Astrocyte (in vitro differentiated cells and primary cell): Measurements from ENCODE around the gene LMO7. TPM values are rescaled to one million over a fixed set of nuclear protein-coding genes. Genes with fewer than 3 reads are reported as not detected.

Source experiments
- DNase-seq: peaks from one replicate; pipeline ENCODE4 v3.0.0-alpha.2; 2010; ENCODE audit warnings: low read depth
- FAIRE-seq: peaks from 2 replicates; lab custom pipeline; 2011; peaks lifted over from hg19 to GRCh38; lab: Jason Lieb, UNC
- H2AFZ ChIP-seq: 2 replicates; pipeline ENCODE4 v1.6.0; 2012; ENCODE audit warnings: low read depth, low read length, inconsistent platforms
- H3K27ac ChIP-seq: 2 replicates; pipeline ENCODE4 v1.5.1; 2011; ENCODE audit warnings: low read depth, low read length, inconsistent platforms
- H3K27me3 ChIP-seq: 2 replicates; pipeline ENCODE4 v1.6.0; 2011; ENCODE audit warnings: low read length, inconsistent platforms; ENCODE audit not compliant: insufficient read depth
- H3K36me3 ChIP-seq: 2 replicates; pipeline ENCODE4 v1.5.1; 2011; ENCODE audit warnings: low read length, inconsistent platforms; ENCODE audit not compliant: insufficient read depth
- H3K4me1 ChIP-seq: 2 replicates; pipeline ENCODE4 v1.5.1; 2011; ENCODE audit warnings: low read length, inconsistent platforms; ENCODE audit not compliant: insufficient read depth
- H3K4me2 ChIP-seq: 2 replicates; pipeline ENCODE4 v1.6.0; 2012; ENCODE audit warnings: low read length, inconsistent platforms
- H3K4me3 ChIP-seq: 2 replicates; pipeline ENCODE4 v1.5.1; 2011; ENCODE audit warnings: low read depth, mild to moderate bottlenecking, low read length, inconsistent platforms; ENCODE audit not compliant: insufficient read depth
- H3K79me2 ChIP-seq: 2 replicates; pipeline ENCODE4 v1.6.0; 2012; ENCODE audit warnings: mild to moderate bottlenecking, low read length, inconsistent platforms; ENCODE audit not compliant: insufficient read depth
- H3K9ac ChIP-seq: 2 replicates; pipeline ENCODE4 v1.6.0; 2012; ENCODE audit warnings: mild to moderate bottlenecking, low read length, inconsistent platforms
- H3K9me3 ChIP-seq: 2 replicates; pipeline ENCODE4 v1.5.1; 2012; ENCODE audit warnings: low read depth, mild to moderate bottlenecking, low read length, inconsistent platforms; ENCODE audit not compliant: insufficient read depth
- H4K20me1 ChIP-seq: 2 replicates; pipeline ENCODE4 v1.6.0; 2012; ENCODE audit warnings: low read length, inconsistent platforms; ENCODE audit not compliant: insufficient read depth
- H3K27ac Mint-ChIP-seq: one replicate; pipeline ENCODE4 v1.8.0; 2021; ENCODE audit warnings: mild to moderate bottlenecking, mixed read lengths; ENCODE audit not compliant: unreplicated experiment
- H3K27me3 Mint-ChIP-seq: one replicate; pipeline ENCODE4 v1.8.0; 2021; ENCODE audit warnings: low read depth, mixed read lengths; ENCODE audit not compliant: unreplicated experiment
- H3K36me3 Mint-ChIP-seq: one replicate; pipeline ENCODE4 v1.8.0; 2021; ENCODE audit warnings: low read depth, mixed read lengths; ENCODE audit not compliant: unreplicated experiment
- H3K4me1 Mint-ChIP-seq: one replicate; pipeline ENCODE4 v1.8.0; 2021; ENCODE audit warnings: low read depth, mixed read lengths; ENCODE audit not compliant: unreplicated experiment
- H3K4me3 Mint-ChIP-seq: one replicate; pipeline ENCODE4 v1.8.0; 2021; ENCODE audit warnings: mild to moderate bottlenecking, moderate library complexity, mixed read lengths; ENCODE audit not compliant: unreplicated experiment
- H3K9me3 Mint-ChIP-seq: one replicate; pipeline ENCODE4 v1.8.0; 2021; ENCODE audit warnings: mild to moderate bottlenecking, mixed read lengths; ENCODE audit not compliant: unreplicated experiment
- EZH2 ChIP-seq: IDR thresholded peaks from 2 replicates; pipeline ENCODE4 v1.6.1; 2012; ENCODE audit warnings: mild to moderate bottlenecking, low read length, inconsistent platforms; ENCODE audit not compliant: insufficient read depth
- total RNA-seq: library from RNA; stranded (reverse); gene quantifications from 2 replicates; pipeline ENCODE4 v1.2.1, GENCODE V29; 2021
- TF ChIP-seq, protein P1 (sequence below): IDR thresholded peaks from 2 replicates; pipeline ENCODE4 v1.5.1; 2011; ENCODE audit warnings: low read depth, mild to moderate bottlenecking, inconsistent platforms, low read length, moderate library complexity; ENCODE audit not compliant: insufficient read depth

LMO7 gene
- total RNA-seq, 1 donor from 2014 or later, result 52.2 TPM

DNA sequence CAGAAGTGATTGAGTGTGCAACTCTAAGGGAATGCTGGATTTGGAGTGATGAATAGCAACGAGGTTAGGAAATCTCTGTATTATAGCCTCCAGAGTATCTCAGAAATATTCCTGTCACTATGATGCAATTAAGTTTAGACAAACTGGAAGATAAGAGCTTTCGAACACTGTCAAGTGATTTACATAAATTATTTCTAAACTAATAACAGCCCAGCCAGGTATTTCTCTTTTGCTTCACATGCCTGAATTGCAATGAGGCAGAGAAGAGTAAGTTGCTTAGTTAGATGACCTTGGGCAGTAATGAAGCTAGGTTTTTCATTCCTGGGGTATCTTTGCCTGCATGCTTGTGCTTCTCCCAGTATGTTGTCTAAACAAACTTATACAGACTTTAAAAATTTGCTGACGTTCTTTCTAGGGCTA lies 134.5 kb downstream of the LMO7 start:
- H3K4me1 ChIP-seq, result peaks cover 19% of the 10 kb centered on the region
- Mint-ChIP-seq H3K36me3 (no peaks in the 10 kb centered on the region), H3K9me3 (no peaks in the 10 kb centered on the region), H3K4me3 (no peak overlapping the region), H3K4me1 (peaks cover 24% of the 10 kb centered on the region), H3K27ac (no peak overlapping the region), H3K27me3 (no peaks in the 10 kb centered on the region)
- H2AFZ ChIP-seq, result no peak overlapping the region
- no peak overlapping the region for H3K4me2 ChIP-seq
- H4K20me1 ChIP-seq, result peaks cover 32% of the 10 kb centered on the region
- TF ChIP-seq EZH2, result no peak
- TF ChIP-seq, protein P1, sequence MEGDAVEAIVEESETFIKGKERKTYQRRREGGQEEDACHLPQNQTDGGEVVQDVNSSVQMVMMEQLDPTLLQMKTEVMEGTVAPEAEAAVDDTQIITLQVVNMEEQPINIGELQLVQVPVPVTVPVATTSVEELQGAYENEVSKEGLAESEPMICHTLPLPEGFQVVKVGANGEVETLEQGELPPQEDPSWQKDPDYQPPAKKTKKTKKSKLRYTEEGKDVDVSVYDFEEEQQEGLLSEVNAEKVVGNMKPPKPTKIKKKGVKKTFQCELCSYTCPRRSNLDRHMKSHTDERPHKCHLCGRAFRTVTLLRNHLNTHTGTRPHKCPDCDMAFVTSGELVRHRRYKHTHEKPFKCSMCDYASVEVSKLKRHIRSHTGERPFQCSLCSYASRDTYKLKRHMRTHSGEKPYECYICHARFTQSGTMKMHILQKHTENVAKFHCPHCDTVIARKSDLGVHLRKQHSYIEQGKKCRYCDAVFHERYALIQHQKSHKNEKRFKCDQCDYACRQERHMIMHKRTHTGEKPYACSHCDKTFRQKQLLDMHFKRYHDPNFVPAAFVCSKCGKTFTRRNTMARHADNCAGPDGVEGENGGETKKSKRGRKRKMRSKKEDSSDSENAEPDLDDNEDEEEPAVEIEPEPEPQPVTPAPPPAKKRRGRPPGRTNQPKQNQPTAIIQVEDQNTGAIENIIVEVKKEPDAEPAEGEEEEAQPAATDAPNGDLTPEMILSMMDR, result no peak
- H3K79me2 ChIP-seq, result peaks cover 88% of the 10 kb centered on the region
- H3K4me3 ChIP-seq, result no peak overlapping the region
- H3K36me3 ChIP-seq, result no peaks in the 10 kb centered on the region
- FAIRE-seq (no peak), DNase-seq (peak; percentile 49)
- H3K9me3 ChIP-seq, result no peaks in the 10 kb centered on the region
- H3K27me3 ChIP-seq, result no peaks in the 10 kb centered on the region
- no peak overlapping the region for H3K9ac ChIP-seq
- peak overlapping the region; percentile 48 for H3K27ac ChIP-seq

DNA sequence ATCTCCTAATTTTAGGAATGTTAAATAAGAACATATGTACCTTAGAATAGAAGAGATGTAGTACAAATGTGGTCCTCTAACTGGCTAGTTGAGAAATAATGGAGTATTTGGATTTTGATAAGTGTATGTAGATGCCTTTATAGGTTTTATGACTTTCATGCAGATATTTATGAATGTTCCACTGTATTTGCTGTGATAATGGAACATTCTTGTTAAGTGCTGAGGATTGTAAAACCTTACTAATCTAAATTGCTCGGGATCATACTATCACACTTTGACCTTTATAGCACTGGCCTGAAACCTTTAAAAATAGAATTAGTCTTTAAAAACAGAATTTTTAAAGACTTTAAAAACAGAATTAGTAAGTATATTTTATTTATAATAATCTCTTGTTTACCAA lies 135.1 kb downstream of the LMO7 start:
- no peak overlapping the region for H3K9ac ChIP-seq
- no peaks in the 10 kb centered on the region for H3K36me3 ChIP-seq
- Mint-ChIP-seq H3K27ac (no peak overlapping the region), H3K36me3 (no peaks in the 10 kb centered on the region), H3K4me3 (no peak overlapping the region), H3K9me3 (no peaks in the 10 kb centered on the region), H3K27me3 (no peaks in the 10 kb centered on the region), H3K4me1 (peaks cover 24% of the 10 kb centered on the region)
- no peak for FAIRE-seq
- no peak overlapping the region for H3K4me3 ChIP-seq
- no peak for DNase-seq
- H3K27ac ChIP-seq, result peak overlapping the region; percentile 48
- peaks cover 86% of the 10 kb centered on the region for H3K79me2 ChIP-seq
- no peak overlapping the region for H3K4me2 ChIP-seq
- no peaks in the 10 kb centered on the region for H3K27me3 ChIP-seq
- no peaks in the 10 kb centered on the region for H3K9me3 ChIP-seq
- no peak overlapping the region for H2AFZ ChIP-seq
- TF ChIP-seq, protein P1, result no peak
- no peak for TF ChIP-seq EZH2
- peaks cover 19% of the 10 kb centered on the region for H3K4me1 ChIP-seq
- peaks cover 26% of the 10 kb centered on the region for H4K20me1 ChIP-seq

DNA sequence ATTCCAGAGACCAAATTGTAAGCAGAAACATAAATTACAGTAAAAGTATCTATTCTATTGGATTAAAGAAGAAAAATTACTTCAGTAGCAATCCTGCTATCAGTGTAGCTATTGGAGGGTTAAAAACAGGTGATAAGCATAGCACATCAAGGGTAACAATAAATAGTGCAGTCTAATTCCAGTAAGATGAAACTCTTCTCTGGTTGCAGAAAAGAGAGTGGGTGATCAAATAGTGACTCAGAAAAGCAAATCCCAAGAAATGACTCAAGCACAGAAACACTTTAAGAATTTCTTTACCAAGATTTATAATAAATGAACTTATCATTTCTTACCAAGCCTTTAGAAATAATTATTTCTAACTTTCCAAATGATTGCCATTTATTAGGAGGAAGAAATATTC lies 135.7 kb downstream of the LMO7 start:
- Histone ChIP-seq H3K4me3 (no peak overlapping the region), H3K27me3 (no peaks in the 10 kb centered on the region), H3K4me1 (peaks cover 19% of the 10 kb centered on the region), H3K79me2 (peaks cover 86% of the 10 kb centered on the region), H3K9ac (peak overlapping the region; percentile 44), H3K27ac (peak overlapping the region; percentile 80), H4K20me1 (peaks cover 20% of the 10 kb centered on the region), H3K36me3 (no peaks in the 10 kb centered on the region), H2AFZ (no peak overlapping the region), H3K9me3 (no peaks in the 10 kb centered on the region), H3K4me2 (peak overlapping the region; percentile 59)
- TF ChIP-seq, protein P1, result no peak
- no peak for TF ChIP-seq EZH2
- FAIRE-seq, result peak; percentile 52
- Mint-ChIP-seq H3K9me3 (no peaks in the 10 kb centered on the region), H3K4me3 (no peak overlapping the region), H3K27ac (peak overlapping the region; percentile 84), H3K36me3 (no peaks in the 10 kb centered on the region), H3K27me3 (no peaks in the 10 kb centered on the region), H3K4me1 (peaks cover 24% of the 10 kb centered on the region)
- DNase-seq, result peak; percentile 91
